ENCODE measurements around the gene OR2A7. TPM values are rescaled to one million over a fixed set of nuclear protein-coding genes. Genes with fewer than 3 reads are reported as not detected.
"Not testable (repeated sequence)": the region's sequence is repeated elsewhere in the genome, so short reads cannot be mapped to it uniquely, and the experiment has no call there.

Gene OR2A7
- total and polyA plus RNA-seq, 9 of the 15 experiments (the other 6 are each of a cell fraction or from before 2014, with no cell fraction given): 0.03 to 0.10 (median 0.06) TPM; not detected in 6

DNA sequence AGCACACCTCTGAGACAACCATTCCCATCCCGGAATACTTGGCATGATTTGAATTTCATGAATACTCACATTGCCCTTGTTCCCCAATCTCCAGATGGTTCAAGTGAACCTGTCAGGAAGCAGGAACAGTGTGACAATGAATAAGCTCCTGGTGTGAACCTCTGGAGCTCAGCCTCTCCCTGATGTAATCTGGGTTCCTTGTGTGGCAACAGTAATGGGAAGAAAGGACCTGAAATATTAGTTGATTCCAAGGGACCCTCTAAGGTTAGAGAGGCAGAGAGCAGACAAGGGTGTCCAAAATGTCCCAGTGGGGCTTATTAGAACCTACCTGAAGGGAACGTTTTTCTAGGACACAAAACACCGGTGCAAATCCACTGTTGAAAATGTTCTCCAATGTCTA lies 8.5 kb downstream of the OR2A7 start (continued):
- TF ChIP-seq ATF4 (CRISPR knock-in tag; IDR thresholded peaks at IDR 0.05): peak; percentile 80; the same call in 1 of the 2 replicates
- peak; percentile 29; the same call in 1 of the 2 replicates for TF ChIP-seq GABPA (tag; conservative IDR thresholded peaks at IDR 0.05; ENCODE audit: low read depth)
- TF ChIP-seq LEF1 (IDR thresholded peaks at IDR 0.05): no peak
- TF ChIP-seq MAFG (tag; conservative IDR thresholded peaks at IDR 0.05): peak; percentile 44

DNA sequence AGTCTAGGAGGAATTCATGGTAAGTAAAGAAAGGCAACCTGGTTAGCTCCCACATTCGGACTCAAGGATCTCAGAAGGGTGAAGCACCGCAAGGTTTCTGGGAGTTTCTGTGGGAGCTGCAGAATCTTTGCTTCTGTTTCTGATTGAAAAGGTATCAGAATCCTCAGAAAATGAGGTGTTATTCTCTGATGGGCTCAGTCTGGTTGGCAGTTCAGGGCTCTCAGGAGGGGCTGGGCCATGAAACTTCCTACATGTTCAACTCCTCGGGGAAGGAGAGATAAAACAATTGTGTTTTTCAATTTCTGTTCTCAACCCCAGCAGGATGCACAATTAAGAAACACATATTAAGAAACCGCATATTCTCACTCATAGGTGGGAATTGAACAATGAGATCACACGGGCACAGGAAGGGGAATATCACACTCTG lies 9.1 kb downstream of the OR2A7 start:
- Histone ChIP-seq H3K4me2 (ENCODE audit: insufficient read depth, low read length) (no peak overlapping the region), H3K79me2 (ENCODE audit: control insufficient read depth, insufficient read depth, low read length) (no peaks in the 10 kb centered on the region), H4K20me1 (replicated peaks; ENCODE audit: control insufficient read depth, insufficient read depth, low read length) (no peaks in the 10 kb centered on the region), H2AFZ (ENCODE audit: low read depth, low read length) (no peak overlapping the region), H3K27ac (ENCODE audit: extremely low read depth, low read depth, low read length) (no peak overlapping the region), H3K9ac (ENCODE audit: insufficient read depth in 1 of 2, low read depth in 2 of 2, low read length in 2 of 2) (no peak overlapping the region), H3K36me3 (ENCODE audit: control insufficient read depth, insufficient read depth, low read length) (no peaks in the 10 kb centered on the region), H3K4me3 (no peak overlapping the region), H3K27me3 (ENCODE audit: control insufficient read depth in 2 of 2, insufficient read depth in 2 of 2, low read length in 2 of 2) (no peaks in the 10 kb centered on the region), H3K9me1 (ENCODE audit: control insufficient read depth, insufficient read depth, low read length) (no peaks in the 10 kb centered on the region), H3K4me1 (replicated peaks in 1 of 2; ENCODE audit: control insufficient read depth in 2 of 2, insufficient read depth in 2 of 2, low read length in 2 of 2) (no peaks in the 10 kb centered on the region), H3K9me3 (replicated peaks; ENCODE audit: control insufficient read depth, insufficient read depth, low read depth, low read length) (no peaks in the 10 kb centered on the region)
- in situ Hi-C loops (cut with MboI): no loop called here
- WGBS (ENCODE audit: insufficient coverage, low coverage, missing lambda C conversion rate): under 1% methylated on average over 5 of the region's 5 CpGs
- intact Hi-C loops (cut with micrococcal nuclease): no loop called here
- FAIRE-seq (no peak), ATAC-seq (no peak), DNase-seq (ENCODE audit: extremely low read depth in 1 of 4, low spot score in 3 of 4) (no peak)
- no TSS peak for BruUV-seq (replicated peaks)
- TF ChIP-seq TCFL5 (CRISPR knock-in tag; conservative IDR thresholded peaks at IDR 0.05) (no peak), GABPA (tag; conservative IDR thresholded peaks at IDR 0.05; ENCODE audit: low read depth) (0 out of 2 replicates have a peak, but pooled peaks have one; percentile 7)
- ChIA-PET CTCF (ENCODE audit: low intra/inter-chr PET ratio) (no interaction called here), POLR2A (no interaction called here)

DNA sequence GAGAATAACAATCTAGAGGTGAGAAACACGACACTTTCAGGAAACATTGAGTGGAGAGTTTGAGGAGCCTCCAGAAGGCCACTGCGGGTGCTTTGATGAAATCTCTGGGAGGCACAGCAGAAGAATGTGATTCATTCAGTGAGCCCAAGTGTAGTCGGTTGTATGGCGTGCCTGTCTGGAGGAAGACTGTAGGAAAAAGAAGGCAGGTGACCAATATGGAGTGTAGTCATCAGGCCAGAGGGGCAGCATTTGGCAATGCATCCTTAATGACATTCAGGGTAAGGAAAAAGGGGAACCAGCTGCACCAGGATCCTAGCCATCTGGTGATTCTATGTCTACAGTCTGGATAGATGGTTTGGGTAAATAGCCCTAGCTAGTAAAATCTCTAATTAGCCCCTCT lies 12.3 kb downstream of the OR2A7 start:
- H3K36me3 ChIP-seq (ENCODE audit: control insufficient read depth, insufficient read depth, low read length); H4K20me1 ChIP-seq (replicated peaks; ENCODE audit: control insufficient read depth, insufficient read depth, low read length); H3K4me1 ChIP-seq (replicated peaks in 1 of 2; ENCODE audit: control insufficient read depth in 2 of 2, insufficient read depth in 2 of 2, low read length in 2 of 2); BruUV-seq (replicated peaks); H3K27me3 ChIP-seq (ENCODE audit: control insufficient read depth in 2 of 2, insufficient read depth in 2 of 2, low read length in 2 of 2); H3K9ac ChIP-seq (ENCODE audit: insufficient read depth in 1 of 2, low read depth in 2 of 2, low read length in 2 of 2); H3K9me1 ChIP-seq (ENCODE audit: control insufficient read depth, insufficient read depth, low read length); H3K4me3 ChIP-seq; H3K9me3 ChIP-seq (replicated peaks; ENCODE audit: control insufficient read depth, insufficient read depth, low read depth, low read length); H3K4me2 ChIP-seq (ENCODE audit: insufficient read depth, low read length); H3K79me2 ChIP-seq (ENCODE audit: control insufficient read depth, insufficient read depth, low read length); POLR2A ChIA-PET; intact Hi-C loops (cut with micrococcal nuclease); H2AFZ ChIP-seq (ENCODE audit: low read depth, low read length); DNase-seq (ENCODE audit: extremely low read depth in 1 of 4, low spot score in 3 of 4); CTCF ChIA-PET (ENCODE audit: low intra/inter-chr PET ratio); FAIRE-seq; H3K27ac ChIP-seq (ENCODE audit: extremely low read depth, low read depth, low read length); ATAC-seq: not testable (repeated sequence)
- WGBS (ENCODE audit: insufficient coverage, low coverage, missing lambda C conversion rate): no CpG with 5 or more reads among the region's 4 CpGs
- in situ Hi-C loops (cut with MboI): loop anchor here (5.0 kb wide), 1 partner anchor 45 kb away; no protein-coding TSS in a partner anchor

DNA sequence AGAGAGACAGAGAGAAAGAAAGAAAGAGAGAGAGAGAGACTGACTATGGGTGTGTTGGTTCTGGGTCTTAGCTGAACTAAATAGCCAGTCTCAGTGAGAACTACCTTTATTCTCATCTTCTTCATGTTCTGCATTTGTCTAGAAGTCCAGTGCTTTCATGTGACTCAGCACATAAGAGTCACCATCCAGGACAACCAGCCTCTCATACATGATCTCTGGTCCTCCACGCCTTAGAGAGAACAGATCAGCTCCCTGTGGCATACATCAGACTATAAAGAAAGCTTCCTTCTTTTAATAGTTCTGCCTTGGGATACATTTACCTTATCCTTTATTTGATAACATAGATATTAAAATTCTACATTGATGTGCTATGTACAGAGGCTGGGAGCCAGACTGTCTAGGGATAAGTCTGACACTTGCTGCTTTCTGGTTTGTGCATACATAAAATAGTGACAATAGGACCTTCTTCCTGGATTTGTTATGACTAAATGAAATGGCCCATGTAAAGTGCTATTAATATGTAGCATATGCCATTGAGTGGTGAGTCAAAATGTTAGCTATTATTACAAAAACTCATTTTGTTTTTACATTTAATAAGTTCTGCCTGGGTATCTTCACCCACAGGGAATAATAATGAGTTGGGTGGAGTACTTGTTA lies 16.8 kb downstream of the OR2A7 start:
- H3K27ac ChIP-seq (ENCODE audit: extremely low read depth, low read depth, low read length); H3K4me3 ChIP-seq; FAIRE-seq; H3K27me3 ChIP-seq (ENCODE audit: control insufficient read depth in 2 of 2, insufficient read depth in 2 of 2, low read length in 2 of 2); CTCF ChIA-PET (ENCODE audit: low intra/inter-chr PET ratio); intact Hi-C loops (cut with micrococcal nuclease); H3K79me2 ChIP-seq (ENCODE audit: control insufficient read depth, insufficient read depth, low read length); H3K36me3 ChIP-seq (ENCODE audit: control insufficient read depth, insufficient read depth, low read length); H2AFZ ChIP-seq (ENCODE audit: low read depth, low read length); H3K9me1 ChIP-seq (ENCODE audit: control insufficient read depth, insufficient read depth, low read length); H3K4me2 ChIP-seq (ENCODE audit: insufficient read depth, low read length); H4K20me1 ChIP-seq (replicated peaks; ENCODE audit: control insufficient read depth, insufficient read depth, low read length); DNase-seq (ENCODE audit: extremely low read depth in 1 of 4, low spot score in 3 of 4); H3K4me1 ChIP-seq (replicated peaks in 1 of 2; ENCODE audit: control insufficient read depth in 2 of 2, insufficient read depth in 2 of 2, low read length in 2 of 2); POLR2A ChIA-PET; H3K9ac ChIP-seq (ENCODE audit: insufficient read depth in 1 of 2, low read depth in 2 of 2, low read length in 2 of 2); BruUV-seq (replicated peaks); H3K9me3 ChIP-seq (replicated peaks; ENCODE audit: control insufficient read depth, insufficient read depth, low read depth, low read length); in situ Hi-C loops (cut with MboI): not testable (repeated sequence)
- WGBS (ENCODE audit: insufficient coverage, low coverage, missing lambda C conversion rate): no CpG with 5 or more reads among the region's 1 CpG
- peak; percentile 37; the same call in 2 of the 3 replicates for ATAC-seq
